Hypothalamus (tissue), 51 donors: ENCODE data around the gene ARHGEF12.

Experiments
- DNase-seq, 51 donors: peaks; one replicate each; lab custom pipeline; 2025; lab: John Stamatoyannopoulos, UW

Gene ARHGEF12

DNA sequence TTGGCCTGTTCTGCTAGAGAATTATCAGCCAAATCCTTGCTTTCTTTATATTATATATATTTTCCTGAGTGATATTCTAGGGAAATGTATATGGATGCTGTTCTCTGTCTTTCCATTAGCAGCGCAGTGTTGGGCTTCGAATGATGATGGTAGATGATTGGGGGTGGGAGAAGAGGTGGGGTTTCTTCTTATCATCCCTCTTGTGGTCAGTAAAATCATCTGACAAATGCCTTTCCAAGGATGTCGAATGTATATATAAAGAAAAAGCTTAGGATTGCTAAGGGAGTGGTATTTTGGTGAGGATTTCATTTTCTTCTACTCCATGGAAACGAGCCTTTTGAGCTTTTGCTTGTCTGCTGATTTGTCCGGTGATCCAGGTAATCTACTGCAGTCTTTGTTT, 48.9 kb downstream of the ARHGEF12 start:
- peak in 1 of 51 donors; percentile 27 for DNase-seq

DNA sequence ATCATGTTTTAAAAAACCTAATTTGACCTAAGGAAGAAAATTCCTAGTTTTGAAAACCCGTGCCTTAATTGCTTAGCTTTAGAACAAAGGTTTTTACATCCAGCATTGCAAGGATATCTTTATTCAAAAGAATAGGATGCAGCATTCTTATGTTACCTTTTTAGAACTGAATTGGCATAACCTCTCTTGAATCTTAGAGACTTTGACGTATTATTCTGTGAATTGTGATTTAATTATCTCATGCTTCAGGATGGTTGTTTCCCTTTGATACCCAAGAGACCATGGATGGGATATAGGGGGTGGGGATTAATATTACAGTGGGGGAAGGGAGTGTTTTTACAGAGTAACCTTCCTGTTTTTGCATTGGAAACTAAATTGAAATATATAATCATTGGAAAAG, 49.4 kb downstream of the ARHGEF12 start:
- peak in 1 of 51 donors; percentile 22 for DNase-seq

DNA sequence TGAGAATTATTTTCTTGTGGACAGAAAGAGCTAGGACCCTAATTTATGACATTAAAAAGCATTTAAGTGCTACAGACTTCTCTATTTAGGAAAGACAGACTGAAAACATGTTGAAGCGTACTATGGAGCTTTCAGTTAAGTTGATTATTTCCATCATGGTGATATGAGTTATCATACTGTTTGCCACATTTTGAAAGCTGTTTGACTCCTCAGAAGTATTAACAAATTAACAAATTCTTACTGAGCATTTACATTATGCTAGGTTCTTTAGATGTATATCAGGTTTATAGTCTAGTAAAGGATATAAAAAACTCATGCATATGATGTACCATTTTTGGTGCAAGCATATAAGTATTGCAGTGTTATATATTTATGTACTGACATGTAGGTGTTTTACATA, 50.1 kb downstream of the ARHGEF12 start:
- no peak for DNase-seq

DNA sequence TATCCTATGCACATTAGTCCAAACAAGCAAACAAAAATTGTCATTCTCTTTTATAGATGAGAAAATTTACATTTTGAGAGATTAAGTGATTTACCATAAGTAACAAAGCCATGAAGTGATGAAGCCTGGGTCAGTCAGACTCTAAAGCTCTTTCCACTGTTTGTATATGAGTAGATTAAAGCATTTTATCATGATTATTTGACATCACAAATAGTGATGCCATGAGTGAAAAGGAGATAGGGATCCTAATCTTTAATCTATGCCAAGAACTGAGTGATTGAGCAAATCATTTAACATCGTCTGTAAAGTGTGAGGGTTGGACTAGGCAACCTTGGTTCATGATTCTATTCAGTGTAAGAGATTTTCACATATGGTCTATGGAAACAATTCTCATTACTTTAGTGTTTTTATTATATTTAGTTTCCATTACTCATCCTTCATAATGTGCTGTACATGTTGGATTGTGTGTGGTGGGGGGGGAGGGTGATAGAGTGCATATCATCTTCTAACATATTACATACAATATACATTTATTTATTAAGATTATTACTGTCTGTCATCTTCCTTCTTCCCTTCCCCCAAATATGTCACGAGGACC, 50.7 kb downstream of the ARHGEF12 start:
- no peak for DNase-seq

DNA sequence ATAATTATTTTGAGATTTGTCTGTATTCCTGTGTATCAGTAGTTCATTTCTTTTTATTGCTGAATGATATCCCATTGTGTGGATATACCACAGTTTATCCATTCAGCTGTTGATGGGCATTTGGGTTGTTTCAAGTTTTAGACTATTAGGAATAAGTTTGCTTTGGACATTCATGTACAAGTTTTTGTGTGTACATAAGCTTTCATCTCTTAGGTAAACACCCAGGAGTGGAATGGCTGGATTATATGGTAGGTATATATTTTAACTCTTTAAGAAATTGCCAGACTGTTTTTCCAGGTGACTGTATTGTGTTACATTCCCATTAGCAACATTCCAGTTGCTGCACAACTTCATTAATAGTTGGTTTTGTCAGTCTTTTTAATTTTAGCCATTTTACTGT, 52.0 kb downstream of the ARHGEF12 start:
- no peak for DNase-seq

DNA sequence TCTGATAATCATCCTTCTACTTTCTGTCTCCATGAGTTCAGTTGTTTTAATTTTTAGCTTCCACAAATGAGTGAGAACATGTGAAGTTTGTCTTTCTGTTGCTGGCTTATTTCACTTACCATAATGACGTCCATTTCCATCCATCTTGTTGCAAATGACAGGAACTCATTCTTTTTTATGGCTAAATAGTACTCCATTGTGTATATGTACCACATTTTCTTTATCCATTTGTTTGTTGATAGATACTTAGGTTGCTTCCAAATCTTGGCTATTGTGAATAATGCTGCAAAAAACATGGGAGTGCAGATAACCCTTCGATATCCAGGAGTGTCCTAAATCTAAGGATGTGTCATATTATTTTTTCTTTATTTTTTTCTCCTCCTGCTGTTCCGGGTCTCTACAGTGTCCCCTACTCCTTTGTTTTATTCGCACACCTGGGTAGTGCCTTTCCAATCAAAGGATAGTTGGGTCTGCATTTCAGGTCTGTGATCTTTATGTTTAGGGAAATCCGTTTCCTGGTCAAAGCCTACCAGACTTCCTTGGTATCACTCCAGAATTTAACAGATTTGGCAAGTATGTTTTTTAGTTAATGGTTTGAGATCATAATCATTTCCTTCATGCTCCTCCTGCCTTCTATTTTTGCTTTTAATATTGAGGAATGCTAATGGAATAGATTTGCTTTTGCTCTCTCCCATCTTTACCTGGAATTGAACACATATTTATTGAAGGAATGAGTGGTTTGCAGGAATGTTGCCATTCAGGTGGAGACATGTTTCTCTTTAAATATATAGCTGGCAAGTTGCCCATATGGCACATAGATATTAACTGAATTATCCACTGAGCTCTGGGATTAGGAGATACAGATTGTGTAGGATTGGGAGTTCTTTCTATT, 53.7 kb downstream of the ARHGEF12 start:
- no peak for DNase-seq

DNA sequence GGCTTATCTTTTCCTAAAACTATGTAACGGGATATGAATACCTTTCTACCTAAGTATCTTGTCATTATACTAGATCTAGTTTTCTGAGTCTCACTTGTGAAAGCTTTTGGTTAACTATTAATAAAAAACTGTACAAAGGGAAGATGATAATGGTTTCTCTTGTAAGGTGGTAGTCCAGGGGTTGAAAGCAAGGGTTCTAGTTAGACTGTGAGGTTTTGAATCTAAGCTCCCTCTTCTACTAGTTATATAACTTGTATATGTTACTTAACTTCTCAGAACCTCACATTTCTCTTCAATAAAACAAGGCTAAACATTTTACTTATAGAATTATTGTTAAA, 54.3 kb downstream of the ARHGEF12 start:
- DNase-seq: no peak

DNA sequence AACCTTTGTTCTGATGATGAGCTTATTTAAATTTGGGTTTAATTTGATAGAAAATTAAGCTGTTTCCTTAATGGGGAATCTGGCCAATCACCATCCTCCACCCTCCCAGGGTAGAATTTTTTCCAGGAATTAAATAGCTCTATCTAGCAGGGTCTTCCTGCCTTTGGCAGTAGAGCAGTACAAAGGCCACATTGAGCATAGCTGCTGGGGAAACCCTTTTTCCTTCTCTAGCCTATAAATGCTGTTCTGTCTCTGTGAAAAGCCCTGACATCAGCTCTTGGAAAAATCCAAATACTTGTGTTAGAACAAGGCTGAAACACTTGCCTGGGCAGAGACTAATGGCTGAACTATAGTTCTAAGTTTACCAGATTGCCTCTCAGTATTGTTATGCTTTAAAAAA, 55.1 kb downstream of the ARHGEF12 start:
- DNase-seq: peak in 21 of 51 donors; percentile 4 to 80 (median 26)

DNA sequence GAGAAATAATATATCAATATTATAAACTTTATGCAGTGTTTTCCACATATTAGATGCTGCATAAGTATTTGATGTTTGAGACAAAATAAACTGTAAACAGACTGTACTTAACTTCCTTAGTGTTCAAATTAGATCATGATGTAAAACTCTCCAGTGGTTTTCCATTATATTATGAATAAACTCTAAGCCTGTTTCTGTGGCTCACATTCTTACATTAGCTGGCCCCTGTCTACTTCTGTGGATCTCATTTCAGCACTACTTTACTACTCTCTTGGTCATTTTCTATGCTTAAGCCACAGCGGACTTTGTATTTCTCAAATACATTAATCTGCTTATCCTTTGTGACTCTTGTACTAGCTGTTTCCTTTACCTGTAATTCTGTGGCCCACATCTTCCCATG, 55.6 kb downstream of the ARHGEF12 start:
- no peak for DNase-seq

DNA sequence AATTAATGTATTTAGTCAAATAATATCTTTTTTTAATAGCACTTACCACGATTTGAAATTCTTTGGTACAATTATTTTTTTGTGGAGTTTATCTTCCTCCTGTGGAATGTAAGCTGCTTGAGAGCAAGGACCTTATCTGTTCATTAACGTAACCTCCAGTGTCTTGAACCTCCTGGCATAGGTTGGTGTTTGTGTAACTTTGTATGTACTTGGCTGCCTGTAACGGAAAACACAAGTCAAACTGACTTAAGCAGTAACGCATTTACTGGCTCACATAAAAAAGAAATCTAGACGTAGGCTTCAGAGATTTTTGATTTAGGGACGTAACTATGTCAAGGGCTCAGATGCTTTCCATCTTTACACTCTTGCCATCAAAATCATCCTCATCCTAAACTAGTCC, 56.1 kb downstream of the ARHGEF12 start:
- no peak for DNase-seq

DNA sequence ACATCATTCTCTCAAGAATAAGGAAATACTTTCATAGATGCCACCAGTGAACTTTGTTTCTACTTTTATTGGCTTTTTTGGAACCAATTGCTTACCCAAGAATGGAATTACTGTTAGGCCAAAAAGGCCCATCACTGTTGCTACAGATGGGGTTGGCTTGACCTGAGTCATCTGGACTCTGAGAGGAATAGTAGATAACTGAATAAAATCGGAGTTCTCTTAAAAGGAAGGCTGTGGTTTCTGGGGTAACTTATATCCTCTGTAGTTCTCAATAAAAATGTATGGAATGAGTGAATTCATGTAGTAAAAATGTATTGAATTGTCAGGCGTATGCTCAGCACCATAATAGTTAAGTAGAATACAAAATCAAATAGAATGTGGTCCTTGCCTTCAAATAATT, 56.6 kb downstream of the ARHGEF12 start:
- DNase-seq: no peak

DNA sequence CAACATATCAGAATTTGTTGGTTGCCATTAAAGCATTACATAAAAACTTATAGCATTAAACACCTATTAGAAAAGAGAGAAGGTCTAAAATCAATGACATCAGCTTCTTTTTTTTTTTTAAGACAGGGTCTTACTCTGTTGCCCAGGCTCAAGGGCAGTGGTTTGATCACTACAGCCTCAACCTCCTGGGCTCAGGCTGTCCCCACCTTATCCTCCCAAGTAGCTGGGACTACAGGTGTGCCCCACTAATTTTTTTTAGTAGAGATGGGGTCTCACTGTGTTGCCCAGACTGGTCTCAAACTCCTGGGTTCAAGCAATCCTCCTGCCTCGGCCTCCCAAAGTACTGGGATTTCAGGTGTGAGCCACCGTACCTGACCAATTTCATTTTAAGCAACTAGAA, 57.9 kb downstream of the ARHGEF12 start:
- no peak for DNase-seq

DNA sequence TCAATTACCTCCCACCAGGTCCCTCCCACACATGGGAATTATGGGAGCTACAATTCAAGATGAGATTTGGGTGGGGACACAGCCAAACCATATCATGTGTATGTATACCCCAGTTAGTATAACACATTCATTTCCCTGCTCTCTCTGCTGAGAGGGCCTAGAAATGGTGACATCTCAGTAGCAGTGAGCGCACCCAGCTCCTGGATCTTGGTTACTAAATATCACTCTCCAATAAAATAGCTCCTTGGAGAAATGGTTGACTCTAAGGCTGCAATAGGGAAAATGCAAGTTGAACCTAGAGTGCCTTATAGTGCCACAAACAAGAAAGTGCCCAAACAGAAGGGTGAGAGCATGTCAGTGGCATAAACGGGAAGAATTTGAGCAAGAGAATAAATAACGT, 59.6 kb downstream of the ARHGEF12 start:
- DNase-seq: no peak

DNA sequence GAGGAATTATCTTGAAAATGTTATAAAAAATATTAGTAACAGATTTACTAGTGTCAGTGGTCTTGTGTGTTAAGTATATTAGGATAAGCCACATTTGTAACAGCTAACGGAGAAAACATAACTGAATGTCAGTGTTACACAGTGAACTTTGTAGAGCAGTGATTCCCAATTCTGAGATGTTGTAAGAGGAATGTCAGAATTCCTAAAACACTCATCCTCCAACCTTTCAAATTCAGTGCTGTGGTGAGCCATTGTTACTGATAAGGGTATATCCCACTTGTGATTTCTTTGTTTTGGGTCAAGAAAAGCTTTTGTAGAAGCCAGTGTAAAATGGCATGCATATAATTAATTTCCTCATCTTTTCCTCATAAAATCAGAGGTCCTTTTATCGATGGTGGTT, 61.9 kb downstream of the ARHGEF12 start:
- DNase-seq: no peak

DNA sequence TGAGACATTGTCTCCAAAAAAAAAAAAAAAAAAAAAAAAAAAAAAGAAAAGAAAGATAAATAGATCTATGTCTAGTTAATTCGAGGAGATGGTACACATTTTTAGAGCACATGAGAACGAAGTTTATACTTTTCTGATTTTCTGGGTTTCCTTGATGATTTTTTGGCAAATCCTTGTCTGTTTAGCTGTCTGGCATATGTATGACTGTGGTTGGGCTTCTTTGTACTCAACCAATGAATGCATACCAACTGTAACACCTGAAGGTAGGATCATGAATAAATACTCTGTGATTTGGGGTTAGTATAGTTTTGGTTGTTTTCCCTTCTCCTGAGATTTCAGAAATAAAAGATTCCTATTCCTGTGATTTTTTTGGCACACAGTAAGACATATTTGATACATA, 63.1 kb downstream of the ARHGEF12 start:
- no peak for DNase-seq

DNA sequence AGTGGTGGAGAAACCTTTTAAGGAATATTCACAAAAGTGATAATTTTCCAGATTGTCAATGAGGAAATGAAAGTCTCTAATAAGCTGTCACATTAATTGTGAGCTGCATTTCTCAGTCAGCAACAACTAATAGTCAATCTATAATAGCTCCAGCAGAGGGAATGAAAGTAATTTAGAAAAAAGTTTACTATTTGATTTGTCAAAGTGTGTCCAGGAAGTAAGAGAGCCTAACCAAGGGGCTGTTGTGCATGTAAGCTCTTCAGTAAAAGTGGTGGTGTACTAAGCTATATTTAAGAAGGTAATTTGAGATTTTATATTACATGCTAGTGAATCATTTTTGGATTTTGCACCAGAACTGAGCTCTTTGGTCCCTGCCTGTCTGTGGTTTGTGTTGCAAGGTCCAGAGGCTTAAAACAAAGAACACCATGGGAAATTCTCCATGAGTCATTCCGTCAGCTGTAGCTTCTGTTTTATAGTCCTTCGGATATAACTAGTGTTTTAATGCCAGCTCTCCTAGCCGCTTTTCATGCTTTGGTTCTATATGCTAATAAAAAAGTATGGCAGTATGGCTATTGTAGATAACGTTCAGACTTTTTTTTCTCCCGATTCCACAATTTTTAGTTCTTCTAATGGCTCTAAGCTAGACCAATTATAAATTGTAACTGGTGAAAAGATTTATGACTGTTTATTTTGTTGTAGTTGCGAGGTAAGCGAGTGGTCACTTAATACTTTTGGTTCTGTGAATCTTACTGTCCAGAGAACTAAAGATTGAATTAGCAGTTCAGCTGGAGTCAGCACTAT, 64.6 kb downstream of the ARHGEF12 start:
- DNase-seq: peak in 2 of 51 donors; percentile 4 to 21

DNA sequence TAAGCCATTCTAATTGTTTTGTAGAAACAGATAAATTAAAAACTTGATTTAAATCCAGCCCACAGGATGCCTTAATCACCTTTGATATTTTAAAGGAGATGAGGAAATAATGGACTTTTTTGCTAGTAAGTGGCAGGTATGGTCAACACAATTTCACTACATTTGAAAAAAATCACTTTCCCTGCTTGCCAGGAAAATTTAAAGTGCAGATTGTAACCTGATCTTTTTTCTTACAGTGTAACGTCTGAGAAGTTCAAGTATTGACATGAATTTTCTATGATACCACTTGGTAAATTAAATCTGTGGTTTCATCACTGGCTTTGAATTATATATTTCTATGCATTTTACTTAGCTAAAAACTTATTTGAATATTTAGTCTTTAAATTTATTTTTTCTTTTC, 65.3 kb downstream of the ARHGEF12 start:
- no peak for DNase-seq

DNA sequence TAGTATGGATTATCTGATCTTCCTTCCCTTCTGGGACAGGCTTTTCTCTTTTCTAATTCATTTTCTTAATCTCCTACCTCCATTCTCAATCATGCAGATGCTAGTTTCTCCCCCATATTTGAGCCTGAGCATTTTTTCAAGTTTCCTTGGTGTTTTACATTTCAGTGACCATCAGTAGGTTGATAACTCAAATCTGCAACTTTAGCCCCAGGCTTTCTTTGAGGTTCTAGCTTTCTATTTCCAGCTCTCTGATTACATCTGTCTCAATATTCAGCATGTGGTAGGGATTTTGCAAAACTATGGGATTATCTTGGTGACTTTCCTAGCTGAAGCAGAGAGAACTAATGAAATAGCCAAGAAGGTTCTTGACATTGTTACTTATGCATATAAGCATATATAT, 67.8 kb downstream of the ARHGEF12 start:
- DNase-seq: no peak

DNA sequence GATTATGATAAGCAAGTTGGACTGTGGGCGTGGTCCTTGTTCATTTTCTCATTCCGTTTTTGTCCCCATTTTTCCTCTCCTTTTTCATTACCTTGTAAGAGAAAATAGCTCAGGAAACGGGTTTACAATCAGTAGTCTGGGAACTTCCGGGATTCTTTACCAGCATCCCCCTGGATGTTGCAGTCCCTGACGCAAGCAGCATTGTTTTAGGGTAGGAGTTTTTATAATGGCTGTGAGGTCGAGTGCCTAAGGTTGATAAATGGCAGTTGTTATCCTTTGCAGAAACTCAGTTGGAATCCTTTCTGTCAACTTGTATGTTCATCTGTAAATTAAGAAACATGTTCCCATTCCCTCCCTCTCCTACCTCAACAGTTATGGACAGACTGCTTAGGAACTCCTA, 68.3 kb downstream of the ARHGEF12 start:
- DNase-seq: no peak

DNA sequence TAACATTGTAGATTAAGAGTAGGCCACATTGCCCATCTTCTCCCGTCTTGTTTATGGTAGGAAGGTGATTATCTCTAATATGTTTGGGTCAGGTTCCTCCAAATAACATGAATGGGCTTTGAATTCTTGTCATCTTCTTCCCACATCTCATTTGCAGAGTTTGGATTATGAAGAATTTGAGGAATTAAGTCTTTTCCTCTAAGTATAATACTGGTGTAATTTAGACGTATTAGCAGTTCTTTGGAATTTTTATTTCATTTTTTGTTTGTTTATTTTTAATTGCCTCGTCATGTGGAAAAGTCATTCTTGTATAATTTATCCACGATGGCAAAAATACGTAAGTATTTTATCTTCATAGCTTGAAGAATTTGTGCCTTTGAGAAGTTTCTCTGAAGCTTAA, 73.4 kb downstream of the ARHGEF12 start:
- DNase-seq: no peak

DNA sequence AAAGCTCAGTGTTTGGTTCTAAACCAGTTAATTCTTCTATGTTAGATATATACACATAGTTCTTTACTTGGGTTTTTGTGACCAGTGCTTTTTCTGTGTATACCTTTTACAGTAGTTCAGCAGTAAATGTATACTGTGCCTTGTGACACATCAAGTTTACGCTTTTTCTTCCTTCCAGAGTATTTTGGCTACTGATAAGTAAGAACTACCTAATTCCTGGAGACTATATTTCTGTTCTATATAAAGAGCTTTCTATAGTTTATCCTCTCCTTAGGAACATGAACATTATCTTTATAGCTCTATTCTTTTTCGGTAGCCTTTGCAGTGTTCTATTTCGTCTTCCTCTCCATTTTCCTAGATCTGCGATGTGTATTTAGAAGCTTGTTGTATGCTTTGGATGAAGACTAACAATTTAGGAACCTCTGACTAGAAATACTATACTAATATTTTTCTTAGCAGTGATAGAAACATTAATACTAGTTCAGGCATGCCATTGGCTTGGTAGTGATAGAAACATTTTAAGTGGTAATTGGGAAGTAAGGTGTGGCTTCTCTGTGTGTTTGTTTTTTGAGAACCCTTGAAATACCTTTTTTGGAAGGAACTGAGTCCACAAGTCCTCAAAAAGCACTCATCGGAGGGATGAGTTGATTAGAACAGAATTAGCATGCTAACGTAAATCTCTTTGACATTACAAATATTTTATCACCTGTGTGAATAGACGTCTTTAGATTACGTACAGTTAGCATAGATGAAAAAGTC, 74.6 kb downstream of the ARHGEF12 start:
- DNase-seq: no peak
